HepG2 (cell line): ENCODE data around the gene CIITA. TPM values are rescaled to one million over a fixed set of nuclear protein-coding genes. Genes with fewer than 3 reads are reported as not detected.

Source experiments
- ATF5 ChIP-seq: sonication (generic); formaldehyde crosslinking; IDR thresholded peaks from 2 replicates; pipeline ENCODE4 v1.4.0; 2020; ENCODE audit warnings: mild to moderate bottlenecking, low read depth, missing genetic modification reagents
- CREM ChIP-seq, 2 experiments: sonication (generic) in 1 of 2; formaldehyde crosslinking in 1 of 2; IDR thresholded peaks; 2 replicates each; pipeline versions ENCODE4 v1.4.0 to v1.6.1; 2016 to 2020; ENCODE audit warnings: antibody characterized with exemption in 1 of 2, mild to moderate bottlenecking in 1 of 2, missing genetic modification reagents in 1 of 2
- EHMT2 ChIP-seq: fragments of 200-600 bp; sonication (generic); IDR thresholded peaks from 2 replicates; pipeline ENCODE4 v1.7.0; 2017; ENCODE audit warnings: antibody characterized with exemption, low read depth, low read length, borderline replicate concordance
- KLF11 ChIP-seq: IDR thresholded peaks from 2 replicates; pipeline ENCODE4 v1.6.1; 2016; ENCODE audit warnings: missing compliant biosample characterization
- MED8 ChIP-seq: sonication (generic); formaldehyde crosslinking; IDR thresholded peaks from 2 replicates; pipeline ENCODE4 v1.8.1; 2023; ENCODE audit warnings: mild to moderate bottlenecking, missing genetic modification reagents; ENCODE audit not compliant: insufficient replicate concordance
- TCF12 ChIP-seq, 2 experiments: fragments of 450-650 bp in 1 of 2; sonication (generic) in 1 of 2; formaldehyde crosslinking in 1 of 2; IDR thresholded peaks; 2 replicates each; pipeline versions ENCODE4 v1.6.1 to v1.8.0; 2017 to 2022; ENCODE audit warnings: antibody characterized with exemption in 1 of 2, mild to moderate bottlenecking in 1 of 2, missing genetic modification reagents in 1 of 2, moderate library complexity in 1 of 2
- TCF7L2 ChIP-seq: IDR thresholded peaks from 2 replicates; pipeline ENCODE4 v1.6.1; 2011; ENCODE audit warnings: mild to moderate bottlenecking, low read depth, low read length, moderate library complexity
- ZBTB25 ChIP-seq: IDR thresholded peaks from 2 replicates; pipeline ENCODE4 v1.6.1; 2018; ENCODE audit warnings: missing genetic modification reagents
- ZBTB40 ChIP-seq, 2 experiments: fragments of 450-650 bp in 1 of 2; sonication (generic) in 1 of 2; formaldehyde crosslinking in 1 of 2; IDR thresholded peaks; 2 replicates each; pipeline versions ENCODE4 v1.6.1 to v1.8.0; 2016 to 2022; ENCODE audit warnings: antibody characterized with exemption in 1 of 2, mild to moderate bottlenecking in 1 of 2, missing genetic modification reagents in 1 of 2
- ZFP36L1 ChIP-seq: sonication (generic); formaldehyde crosslinking; IDR thresholded peaks from 2 replicates; pipeline ENCODE4 v1.8.0; 2022; ENCODE audit warnings: mild to moderate bottlenecking, missing genetic modification reagents, moderate library complexity
- ZFX ChIP-seq: sonication (generic); formaldehyde crosslinking; IDR thresholded peaks from 2 replicates; pipeline ENCODE4 v1.4.0; 2020; ENCODE audit warnings: mild to moderate bottlenecking, low read depth, missing genetic modification reagents, moderate library complexity
- ZNF44 ChIP-seq: sonication (generic); formaldehyde crosslinking; IDR thresholded peaks from 2 replicates; pipeline ENCODE4 v1.5.1; 2020; ENCODE audit warnings: mild to moderate bottlenecking, missing genetic modification reagents
- ZNF468 ChIP-seq: sonication (generic); formaldehyde crosslinking; IDR thresholded peaks from 2 replicates; pipeline ENCODE4 v1.8.0; 2022; ENCODE audit warnings: mild to moderate bottlenecking, moderate library complexity, missing genetic modification reagents
- polyA plus RNA-seq, 8 experiments: library from polyadenylated mRNA; depleted of rRNA in 3 of 8; stranded (reverse) in 7 of 8; unstranded in 1 of 8; fragments of >200 nt; fragmentation: Illumina TruSeq in 4 of 8; extraction: Trizol in 4 of 8; gene quantifications; 2 replicates each; pipeline versions ENCODE4 v1.2.1 to v1.2.3, GENCODE V29; 2011 to 2016; ENCODE audit warnings: low read depth in 4 of 8, missing spikeins in 1 of 8, mixed read lengths in 1 of 8; ENCODE audit not compliant: insufficient read depth in 1 of 8
- total RNA-seq, 5 experiments: library from RNA; depleted of rRNA; stranded (reverse); fragments of >200 nt; fragmentation: Illumina TruSeq; extraction: Trizol; gene quantifications; 2 replicates each; pipeline ENCODE4 v1.2.3, GENCODE V29; 2016; ENCODE audit warnings: low read depth in 1 of 5

CIITA gene
- total and polyA plus RNA-seq, 2 of the 13 experiments (the other 11 are each of a cell fraction or from before 2014, with no cell fraction given), result 0.08 to 0.09 TPM

- TF ChIP-seq MED8 (CRISPR knock-in tag) (no peak), ZFX (CRISPR knock-in tag) (peak; percentile 96), CREM (IDR thresholded peaks at IDR 0.05) (peak; percentile 99), CREM (CRISPR knock-in tag; IDR thresholded peaks at IDR 0.05) (peak; percentile 9; the same call in 1 of the 2 replicates), EHMT2 (no peak; the same call in 1 of the 2 replicates), ZBTB40 (IDR thresholded peaks at IDR 0.05) (no peak), ZBTB40 (CRISPR knock-in tag; IDR thresholded peaks at IDR 0.05) (peak; percentile 92), ZBTB25 (CRISPR knock-in tag) (peak; percentile 98), ZNF44 (CRISPR knock-in tag) (peak; percentile 95; the same call in 1 of the 2 replicates), ATF5 (CRISPR knock-in tag) (no peak; the same call in 1 of the 2 replicates), KLF11 (CRISPR knock-in tag) (peak; percentile 98), TCF12 (IDR thresholded peaks at IDR 0.05) (no peak), TCF12 (CRISPR knock-in tag; IDR thresholded peaks at IDR 0.05) (no peak; the same call in 1 of the 2 replicates), ZFP36L1 (CRISPR knock-in tag) (peak; percentile 97), TCF7L2 (no peak), ZNF468 (no peak)
Observed at GRCh38 chr16:10944249-10945064, 67.5 kb downstream of the CIITA start, which contains the start of gene CLEC16A (continued).
